HG03521 (cell line): ENCODE results near the gene MYH14.
"Not testable (repeated sequence)": the region's sequence is repeated elsewhere in the genome, so short reads cannot be mapped to it uniquely, and the experiment has no call there.

Source experiments
- ATAC-seq: cut with Tn5 transposase; IDR thresholded peaks from one replicate; pipeline ENCODE4 v1.9.1; 2021; ENCODE audit warnings: mild to moderate bottlenecking, moderate library complexity; ENCODE audit not compliant: unreplicated experiment

The MYH14 gene

GRCh38 chr19:50315773-50316448 lies 112.5 kb downstream of the MYH14 start:
- ATAC-seq: no peak

- ATAC-seq: no peak
Measured at GRCh38 chr19:50317115-50317514, 113.7 kb downstream of the MYH14 start.

- no peak for ATAC-seq
Measured at GRCh38 chr19:50318438-50318837, 115.0 kb downstream of the MYH14 start.

GRCh38 chr19:50319156-50319555 lies 115.7 kb downstream of the MYH14 start:
- ATAC-seq: no peak

GRCh38 chr19:50320051-50320450 lies 116.6 kb downstream of the MYH14 start:
- no peak for ATAC-seq

- ATAC-seq: no peak
Measured at GRCh38 chr19:50320596-50320995, 117.2 kb downstream of the MYH14 start.

- ATAC-seq: no peak
Measured at GRCh38 chr19:50321831-50322230, 118.4 kb downstream of the MYH14 start.

- no peak for ATAC-seq
Measured at GRCh38 chr19:50322234-50322633, 118.8 kb downstream of the MYH14 start.

GRCh38 chr19:50322931-50323781 lies 119.7 kb downstream of the MYH14 start:
- ATAC-seq: no peak

- no peak for ATAC-seq
Measured at GRCh38 chr19:50323782-50324133, 120.3 kb downstream of the MYH14 start.

- no peak for ATAC-seq
Measured at GRCh38 chr19:50324331-50324730, 120.9 kb downstream of the MYH14 start.

- no peak for ATAC-seq
Measured at GRCh38 chr19:50325310-50326100, 122.1 kb downstream of the MYH14 start.

GRCh38 chr19:50326101-50326664 lies 122.8 kb downstream of the MYH14 start:
- ATAC-seq: no peak

GRCh38 chr19:50327013-50327412 lies 123.6 kb downstream of the MYH14 start:
- no peak for ATAC-seq

GRCh38 chr19:50327461-50328223 lies 124.2 kb downstream of the MYH14 start:
- no peak for ATAC-seq

GRCh38 chr19:50328224-50328872 lies 124.9 kb downstream of the MYH14 start:
- ATAC-seq: no peak

- ATAC-seq: peak; percentile 16
Measured at GRCh38 chr19:50328873-50329145, 125.4 kb downstream of the MYH14 start.

- ATAC-seq: peak; percentile 43
Measured at GRCh38 chr19:50329146-50329925, 125.9 kb downstream of the MYH14 start, which contains the start of gene KCNC3. KCNC3 (minus strand) TSS chr19:50329377; CDS start chr19:50329082, 295 bp downstream.

GRCh38 chr19:50329926-50330294 lies 126.5 kb downstream of the MYH14 start:
- not testable (repeated sequence) for ATAC-seq
